Lower lobe of right lung (tissue), 2 donors: ENCODE data around the gene OXSR1. TPM values are rescaled to one million over a fixed set of nuclear protein-coding genes. Genes with fewer than 3 reads are reported as not detected.
"Not testable (repeated sequence)": the region's sequence is repeated elsewhere in the genome, so short reads cannot be mapped to it uniquely, and the experiment has no call there.

Source experiments
- ATAC-seq, 2 donors: fragments of 200-7000 bp; cut with Tn5 transposase; one replicate each; pipeline ENCODE4 v1.9.1; 2020 to 2022; ENCODE audit warnings: mild to moderate bottlenecking in 2 of 2, moderate library complexity in 2 of 2
- DNase-seq: peaks from one replicate; pipeline ENCODE4 v3.0.0-alpha.2; 2020
- H3K27ac ChIP-seq: fragments of 200-600 bp; one replicate; pipeline ENCODE4 v1.8.0; 2022
- H3K27me3 ChIP-seq: fragments of 200-600 bp; one replicate; pipeline ENCODE4 v1.8.0; 2022; ENCODE audit warnings: low read depth
- H3K36me3 ChIP-seq: fragments of 200-600 bp; one replicate; pipeline ENCODE4 v1.8.0; 2022; ENCODE audit warnings: mild to moderate bottlenecking
- H3K4me1 ChIP-seq: fragments of 200-600 bp; one replicate; pipeline ENCODE4 v1.8.0; 2022
- H3K4me3 ChIP-seq: fragments of 200-600 bp; one replicate; pipeline ENCODE4 v1.8.0; 2022; ENCODE audit warnings: mild to moderate bottlenecking
- H3K9me3 ChIP-seq: fragments of 200-600 bp; one replicate; pipeline ENCODE4 v1.8.0; 2022
- CTCF ChIP-seq: fragments of 200-600 bp; IDR thresholded peaks from one replicate; pipeline ENCODE4 v1.8.0; 2022; ENCODE audit warnings: antibody characterized with exemption, mild to moderate bottlenecking
- intact Hi-C: fragments of 100-400 bp; cut with DNase I; formaldehyde crosslinking; loops from one replicate; pipeline ENCODE4 v1.11.0; 2022
- total RNA-seq: library from RNA; stranded (reverse); fragmentation: NEBNext Ultra II Directional; extraction: Animal tissue kit (Norgen Biotek cat#: 25700); gene quantifications from one replicate; pipeline ENCODE4 v1.2.1, GENCODE V29; 2021
- donor health status: DM: no; HTN: yes; CAD: no; lungs with severe emphysema.

The OXSR1 gene
- total RNA-seq, 1 donor from 2014 or later: 29.2 TPM

GRCh38 chr3:38131621-38132369, 33.5 kb upstream of the OXSR1 start:
- DNase-seq (peak; percentile 47), ATAC-seq (no peak)
- Histone ChIP-seq H3K4me3 (no peak overlapping the region), H3K36me3 (peaks cover 84% of the 10 kb centered on the region), H3K27ac (no peak overlapping the region), H3K27me3 (no peaks in the 10 kb centered on the region), H3K9me3 (no peaks in the 10 kb centered on the region), H3K4me1 (peaks cover 78% of the 10 kb centered on the region)
- TF ChIP-seq CTCF: peak; percentile 42
- intact Hi-C loops: no loop called here

- H3K36me3 ChIP-seq: peaks cover 70% of the 10 kb centered on the region
- peaks cover 76% of the 10 kb centered on the region for H3K4me1 ChIP-seq
- H3K4me3 ChIP-seq: no peak overlapping the region
- peak overlapping the region; percentile 13 for H3K27ac ChIP-seq
- TF ChIP-seq CTCF: no peak
- DNase-seq: no peak
- H3K9me3 ChIP-seq: no peaks in the 10 kb centered on the region
- no peaks in the 10 kb centered on the region for H3K27me3 ChIP-seq
- ATAC-seq: no peak
- intact Hi-C loops: no loop called here
Observed at GRCh38 chr3:38133209-38133556, 32.2 kb upstream of the OXSR1 start.

GRCh38 chr3:38133557-38134405, 31.6 kb upstream of the OXSR1 start:
- Histone ChIP-seq H3K27ac (peak overlapping the region; percentile 7), H3K4me3 (no peak overlapping the region), H3K9me3 (no peaks in the 10 kb centered on the region), H3K4me1 (peaks cover 70% of the 10 kb centered on the region), H3K36me3 (peaks cover 64% of the 10 kb centered on the region), H3K27me3 (no peaks in the 10 kb centered on the region)
- no peak for TF ChIP-seq CTCF
- ATAC-seq: no peak
- DNase-seq: peak; percentile 45
- intact Hi-C loops: no loop called here

- DNase-seq, H3K4me3 ChIP-seq, H3K27me3 ChIP-seq, intact Hi-C loops, ATAC-seq, H3K9me3 ChIP-seq: not testable (repeated sequence)
- Histone ChIP-seq H3K27ac (peak overlapping the region; percentile 7), H3K36me3 (peaks cover 56% of the 10 kb centered on the region), H3K4me1 (peaks cover 68% of the 10 kb centered on the region)
Observed at GRCh38 chr3:38134517-38135143, 30.7 kb upstream of the OXSR1 start.

GRCh38 chr3:38135621-38136277, 29.6 kb upstream of the OXSR1 start:
- intact Hi-C loops, H3K9me3 ChIP-seq, ATAC-seq, H3K27me3 ChIP-seq: not testable (repeated sequence)
- Histone ChIP-seq H3K4me1 (peaks cover 71% of the 10 kb centered on the region), H3K36me3 (peaks cover 48% of the 10 kb centered on the region), H3K27ac (peak overlapping the region; percentile 96), H3K4me3 (peak overlapping the region; percentile 97)
- peak; percentile 35 for DNase-seq

GRCh38 chr3:38136393-38136776, 29.0 kb upstream of the OXSR1 start:
- H3K4me1 ChIP-seq: peaks cover 71% of the 10 kb centered on the region

More at GRCh38 chr3:38136393-38136776, 29.0 kb upstream of the OXSR1 start:
- intact Hi-C loops: no loop called here
- H3K9me3 ChIP-seq: no peaks in the 10 kb centered on the region
- H3K27me3 ChIP-seq: no peaks in the 10 kb centered on the region
- no peak for TF ChIP-seq CTCF
- H3K4me3 ChIP-seq: peak overlapping the region; percentile 97
- DNase-seq: peak; percentile 69
- peaks cover 48% of the 10 kb centered on the region for H3K36me3 ChIP-seq
- ATAC-seq: peak in 1 of 2 donors; percentile 8
- peak overlapping the region; percentile 96 for H3K27ac ChIP-seq
